ENCODE data around the gene AFG3L2. TPM values are rescaled to one million over a fixed set of nuclear protein-coding genes. Genes with fewer than 3 reads are reported as not detected.

The AFG3L2 gene
- total and polyA plus RNA-seq, 10 donors, result 16.0 to 42.4 (median 33.9) TPM

DNA sequence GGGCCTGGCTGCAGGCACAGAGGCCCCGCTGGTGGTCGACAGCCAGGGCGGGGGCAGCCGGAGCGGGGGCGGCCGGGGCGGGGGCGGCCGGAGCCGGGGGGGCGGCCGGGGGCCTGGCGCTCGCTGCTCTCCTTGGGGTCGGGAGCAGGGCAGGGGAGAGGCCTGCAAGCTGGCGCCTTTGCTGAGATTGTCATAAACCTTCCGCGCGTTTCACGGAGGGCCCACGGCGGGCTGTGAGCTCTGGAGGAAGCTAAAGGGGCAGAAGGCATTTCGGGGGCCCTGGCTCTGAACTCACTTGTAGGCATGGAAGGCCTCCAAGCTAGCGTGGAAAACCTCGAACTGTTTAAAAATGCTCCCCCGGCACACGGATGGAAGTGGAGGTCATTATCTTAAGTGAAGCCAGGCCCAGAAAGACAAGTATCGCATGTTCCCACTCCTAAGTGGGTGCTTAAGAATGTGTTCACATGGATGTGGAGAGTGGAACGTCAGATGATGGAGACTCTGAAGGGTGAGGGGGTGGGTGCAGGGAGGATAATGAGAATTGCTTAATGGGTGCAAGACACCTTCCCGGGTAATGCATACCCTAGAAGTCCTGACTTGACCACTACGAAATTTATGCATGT is 31.3 kb upstream of the AFG3L2 start:
- Histone ChIP-seq H3K36me3 (no peaks in the 10 kb centered on the region), H3K4me3 (peak overlapping the region; percentile 43 to 81 (median 54)), H3K4me1 (peaks cover 0 to 26% (median 20%) of the 10 kb centered on the region in 6 donors), H3K27me3 (replicated peaks in 1 of 7) (peaks cover 0 to 46% (median 3%) of the 10 kb centered on the region in 7 donors), H3K27ac (peak overlapping the region in 7 of 8 donors; percentile 3 to 82 (median 74)), H3K9me3 (no peaks in the 10 kb centered on the region)
- intact Hi-C loops (cut with DNase I; ENCODE audit: low total_unique reads), result no loop called here
- no peak for DNase-seq
- WGBS, 5 donors, result 9 to 33% (median 17%) methylated on average over 15 to 32 of the region's 32 CpGs
- TF ChIP-seq POLR2A (IDR thresholded peaks at IDR 0.05) (no peak), POLR2AphosphoS5 (IDR thresholded peaks at IDR 0.05) (no peak)
- TF ChIP-seq, protein P1, sequence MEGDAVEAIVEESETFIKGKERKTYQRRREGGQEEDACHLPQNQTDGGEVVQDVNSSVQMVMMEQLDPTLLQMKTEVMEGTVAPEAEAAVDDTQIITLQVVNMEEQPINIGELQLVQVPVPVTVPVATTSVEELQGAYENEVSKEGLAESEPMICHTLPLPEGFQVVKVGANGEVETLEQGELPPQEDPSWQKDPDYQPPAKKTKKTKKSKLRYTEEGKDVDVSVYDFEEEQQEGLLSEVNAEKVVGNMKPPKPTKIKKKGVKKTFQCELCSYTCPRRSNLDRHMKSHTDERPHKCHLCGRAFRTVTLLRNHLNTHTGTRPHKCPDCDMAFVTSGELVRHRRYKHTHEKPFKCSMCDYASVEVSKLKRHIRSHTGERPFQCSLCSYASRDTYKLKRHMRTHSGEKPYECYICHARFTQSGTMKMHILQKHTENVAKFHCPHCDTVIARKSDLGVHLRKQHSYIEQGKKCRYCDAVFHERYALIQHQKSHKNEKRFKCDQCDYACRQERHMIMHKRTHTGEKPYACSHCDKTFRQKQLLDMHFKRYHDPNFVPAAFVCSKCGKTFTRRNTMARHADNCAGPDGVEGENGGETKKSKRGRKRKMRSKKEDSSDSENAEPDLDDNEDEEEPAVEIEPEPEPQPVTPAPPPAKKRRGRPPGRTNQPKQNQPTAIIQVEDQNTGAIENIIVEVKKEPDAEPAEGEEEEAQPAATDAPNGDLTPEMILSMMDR (IDR thresholded peaks at IDR 0.05 in 8 of 11, conservative IDR thresholded peaks at IDR 0.05 in 3 of 11), result no peak

DNA sequence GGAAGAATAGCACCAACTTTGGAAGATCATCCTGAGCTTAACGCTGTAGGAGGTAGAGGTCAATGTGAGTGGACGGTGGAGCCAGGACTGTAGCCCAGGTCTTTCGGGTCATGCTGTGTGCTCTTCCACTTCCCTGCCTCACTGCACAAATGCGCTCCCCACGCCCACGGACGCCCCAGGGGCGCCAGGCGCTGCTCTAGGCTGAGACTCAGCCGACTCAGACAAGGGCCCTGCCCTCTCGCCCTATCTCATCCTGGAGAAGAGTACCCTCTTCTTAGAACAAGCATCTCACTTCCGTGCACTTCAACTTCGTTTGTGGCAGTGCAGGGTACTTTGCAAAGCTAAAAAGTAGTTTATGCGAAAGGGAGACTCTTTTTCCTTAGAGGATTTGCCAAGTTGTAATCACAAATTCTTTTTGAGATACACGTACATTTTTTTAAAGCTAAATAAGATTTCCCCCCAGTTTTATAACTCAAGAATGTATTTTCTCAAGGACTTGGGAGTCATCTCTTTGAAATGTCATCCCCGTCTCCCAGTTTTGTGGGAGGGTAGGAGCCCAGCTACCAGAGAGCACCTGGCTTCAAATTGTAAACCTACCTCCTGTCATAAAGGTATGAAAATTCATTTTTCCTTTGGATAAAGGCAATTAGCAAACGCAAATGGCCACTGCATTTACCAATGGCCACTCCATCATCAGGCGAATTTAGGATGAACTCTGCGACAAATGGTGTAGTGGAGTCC is 29.5 kb upstream of the AFG3L2 start:
- intact Hi-C loops (cut with DNase I; ENCODE audit: low total_unique reads), result no loop called here
- 63 to 81% (median 76%) methylated on average over 19 of the region's 19 CpGs for WGBS, 5 donors
- TF ChIP-seq POLR2A (IDR thresholded peaks at IDR 0.05) (no peak), POLR2AphosphoS5 (IDR thresholded peaks at IDR 0.05) (no peak)
- TF ChIP-seq, protein P1 (IDR thresholded peaks at IDR 0.05 in 8 of 11, conservative IDR thresholded peaks at IDR 0.05 in 3 of 11), result no peak
- H3K36me3 ChIP-seq, result no peaks in the 10 kb centered on the region
- peaks cover 0 to 26% (median 20%) of the 10 kb centered on the region in 6 donors for H3K4me1 ChIP-seq
- no peaks in the 10 kb centered on the region for H3K9me3 ChIP-seq
- DNase-seq, result peak; percentile 66
- H3K27ac ChIP-seq, result no peak overlapping the region
- H3K27me3 ChIP-seq (replicated peaks in 1 of 7), result peaks cover 0 to 64% (median 3%) of the 10 kb centered on the region in 7 donors
- peak overlapping the region in 1 of 8 donors; percentile 81 for H3K4me3 ChIP-seq

DNA sequence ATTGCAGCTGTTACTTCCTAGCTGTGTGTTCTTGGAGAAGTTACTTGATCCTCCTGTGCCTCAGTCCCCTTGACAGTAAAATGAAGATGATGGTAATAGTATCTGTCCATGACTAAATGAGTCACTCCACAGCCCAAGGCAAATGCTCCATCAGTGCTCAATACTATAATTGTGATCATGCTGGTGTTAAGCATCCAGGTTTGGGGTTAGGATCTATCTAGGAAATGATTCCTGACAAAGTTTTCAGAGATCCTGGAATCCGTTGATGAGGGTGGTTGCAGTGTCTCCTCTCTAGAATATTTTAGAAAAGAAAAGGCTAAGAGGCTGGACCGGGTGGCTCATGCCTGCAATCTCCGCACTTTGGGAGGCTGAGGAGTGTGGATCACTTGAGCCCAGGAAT is 28.0 kb upstream of the AFG3L2 start:
- Histone ChIP-seq H3K27ac (no peak overlapping the region), H3K36me3 (no peaks in the 10 kb centered on the region), H3K27me3 (replicated peaks in 1 of 7) (peaks cover 0 to 79% (median 3%) of the 10 kb centered on the region in 7 donors), H3K4me1 (peaks cover 0 to 26% (median 20%) of the 10 kb centered on the region in 6 donors), H3K4me3 (no peak overlapping the region), H3K9me3 (no peaks in the 10 kb centered on the region)
- TF ChIP-seq POLR2A (IDR thresholded peaks at IDR 0.05) (no peak), POLR2AphosphoS5 (IDR thresholded peaks at IDR 0.05) (no peak)
- TF ChIP-seq, protein P1 (IDR thresholded peaks at IDR 0.05 in 8 of 11, conservative IDR thresholded peaks at IDR 0.05 in 3 of 11), result no peak
- DNase-seq, result peak; percentile 17
- WGBS, 5 donors, result 82 to 89% (median 87%) methylated on average over 3 of the region's 3 CpGs
- intact Hi-C loops (cut with DNase I; ENCODE audit: low total_unique reads), result no loop called here

Measured in spleen (tissue), 11 donors.